Pons (tissue), 1 donor: ENCODE results near the gene TSLP.
A peak's percentile ranks its signal among the peaks of the same experiment; 100 is the strongest.

ENCODE experiments used
- DNase-seq: peaks from one replicate; pipeline ENCODE4 v3.0.0-alpha.2; 2016; ENCODE audit warnings: low spot score

The TSLP gene

DNA sequence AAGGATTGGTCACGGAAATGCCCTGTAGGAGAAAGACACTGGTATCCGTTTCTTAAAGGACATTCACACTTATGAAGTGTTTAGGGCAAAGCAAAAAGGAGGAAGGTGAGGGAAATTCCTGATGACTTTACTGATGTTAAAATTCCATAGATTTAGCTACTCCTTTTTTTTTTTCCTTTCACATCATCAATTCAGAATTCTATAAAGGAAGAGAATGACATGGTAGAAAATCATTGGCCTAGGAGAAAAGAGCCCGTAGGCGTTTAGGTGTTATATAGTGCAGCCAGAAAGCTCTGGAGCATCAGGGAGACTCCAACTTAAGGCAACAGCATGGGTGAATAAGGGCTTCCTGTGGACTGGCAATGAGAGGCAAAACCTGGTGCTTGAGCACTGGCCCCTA lies at the start of gene TSLP:
TSS of gene TSLP (plus strand) at position 301 of the 400 bp plus-strand sequence. CDS start 178 bp downstream, outside the sequence.
- no peak for DNase-seq

GRCh38 chr5:111022301-111022700 lies 49.2 kb upstream of the TSLP start:
- no peak for DNase-seq

- DNase-seq, result no peak
Measured at GRCh38 chr5:111028865-111029264, 42.6 kb upstream of the TSLP start.

- no peak for DNase-seq
Measured at GRCh38 chr5:111043712-111044506, 27.6 kb upstream of the TSLP start.

- no peak for DNase-seq
Measured at GRCh38 chr5:111058064-111058463, 13.4 kb upstream of the TSLP start.

DNA sequence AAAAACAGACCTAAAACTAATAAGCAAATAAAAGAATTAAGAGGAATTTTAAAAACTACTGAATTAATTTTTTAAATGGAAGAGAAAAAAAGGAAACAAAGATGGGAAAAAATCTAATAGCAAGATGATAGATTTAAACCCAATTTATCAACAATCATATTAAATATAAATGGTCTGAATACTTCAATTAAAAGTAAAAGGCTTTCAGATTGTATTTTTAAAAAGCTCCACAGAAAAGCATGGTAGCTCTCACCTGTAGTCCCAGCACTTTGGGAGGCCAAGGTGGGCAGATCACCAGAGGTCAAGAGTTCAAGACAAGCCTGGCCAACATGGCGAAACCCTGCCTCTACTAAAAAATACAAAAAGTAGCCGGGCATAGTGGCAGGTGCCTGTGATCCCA lies 11.3 kb upstream of the TSLP start:
- DNase-seq, result no peak

- DNase-seq, result no peak
Measured at GRCh38 chr5:111061618-111062017, 9.9 kb upstream of the TSLP start.

- DNase-seq, result no peak
Measured at GRCh38 chr5:111063709-111064322, 7.7 kb upstream of the TSLP start.

- DNase-seq, result no peak
Measured at GRCh38 chr5:111066261-111066938, 5.1 kb upstream of the TSLP start.

DNA sequence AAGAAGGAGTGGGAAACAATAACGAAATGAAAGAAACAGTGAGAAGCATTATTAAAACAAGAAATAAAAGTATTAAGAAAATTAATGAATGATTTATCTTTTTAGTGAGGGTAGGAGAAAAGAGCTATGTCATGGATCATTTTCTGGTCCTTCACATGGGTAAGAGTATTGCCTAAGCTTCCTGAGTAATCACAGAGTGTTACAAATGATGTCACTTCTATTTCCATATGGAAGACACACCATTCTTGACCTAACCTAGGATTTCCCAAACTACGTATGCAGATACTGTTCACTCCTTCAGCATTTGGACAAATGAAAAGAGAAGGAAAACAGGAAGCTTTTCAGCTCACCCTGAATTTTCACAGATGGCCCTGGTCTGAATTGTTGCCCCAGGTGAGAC lies 3.3 kb upstream of the TSLP start:
- DNase-seq, result no peak

GRCh38 chr5:111069839-111070238 lies 1.7 kb upstream of the TSLP start:
- DNase-seq, result no peak

DNA sequence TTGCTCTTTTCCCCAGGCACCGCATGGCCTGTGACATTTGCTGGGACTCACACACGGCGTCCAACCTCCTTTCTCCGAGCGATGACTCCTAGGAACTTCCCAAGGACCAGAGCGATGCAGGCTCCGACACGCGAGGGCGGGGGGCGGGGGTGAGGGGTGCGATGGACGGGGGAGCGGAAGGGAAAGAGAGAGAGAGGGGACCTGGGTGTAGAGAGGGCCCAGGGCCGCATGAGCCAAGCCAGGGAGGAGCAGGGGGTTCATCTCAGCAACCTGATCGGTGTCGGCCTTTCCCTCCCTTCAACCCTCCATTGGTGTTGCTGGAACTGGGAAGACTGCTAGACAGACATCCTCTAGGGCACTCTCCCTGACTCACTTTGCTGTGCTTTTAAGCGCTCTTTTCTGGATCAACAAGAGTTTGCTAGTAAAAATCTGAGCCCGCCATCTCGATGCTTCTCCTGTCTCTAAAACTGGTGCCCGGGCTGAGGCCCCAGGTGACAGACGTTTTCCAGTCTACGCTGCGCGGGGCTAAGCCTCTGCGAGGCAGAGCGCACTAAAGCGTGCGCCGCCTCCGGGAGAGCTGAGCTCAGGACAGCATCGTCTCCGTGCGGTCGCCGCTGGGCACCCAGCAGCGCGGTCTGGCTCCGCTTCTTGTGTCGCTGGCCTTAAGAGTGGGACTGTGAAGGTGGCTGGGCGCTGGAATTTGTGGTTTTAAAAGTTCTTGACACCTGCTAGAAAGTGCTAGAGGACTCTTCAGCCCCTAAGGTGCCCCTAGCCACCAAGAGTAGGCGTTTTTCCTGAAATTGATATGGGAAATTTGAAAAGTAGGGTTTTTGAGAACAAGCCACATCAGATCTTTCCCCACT lies 1.0 kb upstream of the TSLP start:
- DNase-seq, result no peak

DNA sequence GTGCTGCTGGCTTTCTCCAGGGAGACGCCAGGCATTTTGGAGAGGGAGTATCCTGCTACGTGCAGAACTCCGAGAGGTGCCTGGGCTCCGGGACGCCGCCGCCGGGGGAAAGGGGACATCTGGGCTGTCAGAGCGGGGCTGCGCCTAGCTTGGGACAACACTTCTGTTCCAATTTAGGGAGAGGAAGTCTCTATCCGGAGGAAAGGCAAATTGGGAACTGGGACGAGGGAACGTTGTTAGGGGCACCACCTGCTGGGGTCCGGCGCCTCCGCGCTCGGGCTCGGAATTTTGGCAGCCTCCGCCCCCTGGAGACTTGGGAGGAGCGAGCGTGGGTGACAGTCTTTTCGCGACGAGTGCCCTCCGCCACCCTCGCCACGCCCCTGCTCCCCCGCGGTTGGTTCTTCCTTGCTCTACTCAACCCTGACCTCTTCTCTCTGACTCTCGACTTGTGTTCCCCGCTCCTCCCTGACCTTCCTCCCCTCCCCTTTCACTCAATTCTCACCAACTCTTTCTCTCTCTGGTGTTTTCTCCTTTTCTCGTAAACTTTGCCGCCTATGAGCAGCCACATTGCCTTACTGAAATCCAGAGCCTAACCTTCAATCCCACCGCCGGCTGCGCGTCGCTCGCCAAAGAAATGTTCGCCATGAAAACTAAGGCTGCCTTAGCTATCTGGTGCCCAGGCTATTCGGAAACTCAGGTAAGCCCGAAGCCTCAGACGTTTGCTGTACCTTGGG lies 1.6 kb downstream of the TSLP start:
- no peak for DNase-seq

DNA sequence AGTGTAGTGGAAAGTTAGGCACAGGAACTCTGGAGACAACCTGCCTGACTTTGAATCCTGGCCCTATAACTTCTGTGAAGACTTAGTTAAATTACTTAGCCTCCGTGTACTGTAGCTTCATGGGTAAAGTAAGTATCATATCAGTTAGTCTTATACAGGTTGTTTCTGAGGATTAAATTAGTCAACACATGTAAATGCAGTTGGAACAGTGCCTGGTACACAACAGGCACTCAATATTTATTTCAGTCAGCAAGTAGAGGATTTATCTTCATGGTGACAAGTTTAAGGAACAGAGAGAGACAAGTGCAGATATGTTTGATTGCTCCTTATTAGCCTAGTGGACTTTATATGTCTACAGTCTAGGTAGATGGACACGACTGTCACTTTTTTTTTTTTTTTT lies 2.7 kb downstream of the TSLP start:
- no peak for DNase-seq

- no peak for DNase-seq
Measured at GRCh38 chr5:111075520-111075919, 4.0 kb downstream of the TSLP start.

DNA sequence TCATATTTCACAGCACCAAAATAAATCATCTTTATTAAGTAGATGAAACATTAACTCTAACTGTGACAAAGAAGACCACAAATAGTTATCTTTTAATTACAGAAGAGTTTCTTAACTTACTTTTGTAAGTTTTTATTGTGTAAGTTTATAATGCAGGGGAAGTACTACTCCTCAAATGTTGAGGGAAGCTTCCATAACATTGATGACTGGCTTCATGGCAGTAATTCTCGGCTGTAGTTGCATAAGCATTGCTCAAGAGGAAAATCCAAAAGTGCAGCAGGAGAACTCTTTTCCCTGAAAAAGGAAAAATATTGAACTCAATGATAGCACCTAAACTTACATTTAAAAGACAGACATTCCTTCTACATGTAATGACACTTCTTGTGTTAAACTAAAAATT lies 4.6 kb downstream of the TSLP start:
- DNase-seq, result no peak

DNA sequence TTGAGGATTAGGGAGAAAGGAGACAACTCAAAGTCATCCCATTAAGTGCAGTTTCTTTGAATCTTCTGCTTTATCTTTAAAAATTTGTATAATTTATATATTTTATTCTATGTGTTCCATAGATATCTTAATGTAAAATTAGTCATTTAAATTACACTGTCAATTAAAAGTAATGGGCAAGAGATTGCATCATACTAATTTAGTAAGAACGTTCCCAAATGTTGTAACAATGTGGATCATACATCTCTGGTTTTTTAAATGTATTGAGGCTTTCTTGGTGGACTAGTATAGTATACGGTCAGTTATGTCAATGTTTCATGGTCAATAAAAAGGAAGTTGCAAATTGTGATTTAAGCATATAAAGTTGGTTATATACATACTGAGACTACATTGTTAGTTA lies 6.2 kb downstream of the TSLP start:
- no peak for DNase-seq

GRCh38 chr5:111079846-111080245 lies 8.3 kb downstream of the TSLP start:
- DNase-seq, result no peak

GRCh38 chr5:111083323-111083722 lies 11.8 kb downstream of the TSLP start:
- no peak for DNase-seq

DNA sequence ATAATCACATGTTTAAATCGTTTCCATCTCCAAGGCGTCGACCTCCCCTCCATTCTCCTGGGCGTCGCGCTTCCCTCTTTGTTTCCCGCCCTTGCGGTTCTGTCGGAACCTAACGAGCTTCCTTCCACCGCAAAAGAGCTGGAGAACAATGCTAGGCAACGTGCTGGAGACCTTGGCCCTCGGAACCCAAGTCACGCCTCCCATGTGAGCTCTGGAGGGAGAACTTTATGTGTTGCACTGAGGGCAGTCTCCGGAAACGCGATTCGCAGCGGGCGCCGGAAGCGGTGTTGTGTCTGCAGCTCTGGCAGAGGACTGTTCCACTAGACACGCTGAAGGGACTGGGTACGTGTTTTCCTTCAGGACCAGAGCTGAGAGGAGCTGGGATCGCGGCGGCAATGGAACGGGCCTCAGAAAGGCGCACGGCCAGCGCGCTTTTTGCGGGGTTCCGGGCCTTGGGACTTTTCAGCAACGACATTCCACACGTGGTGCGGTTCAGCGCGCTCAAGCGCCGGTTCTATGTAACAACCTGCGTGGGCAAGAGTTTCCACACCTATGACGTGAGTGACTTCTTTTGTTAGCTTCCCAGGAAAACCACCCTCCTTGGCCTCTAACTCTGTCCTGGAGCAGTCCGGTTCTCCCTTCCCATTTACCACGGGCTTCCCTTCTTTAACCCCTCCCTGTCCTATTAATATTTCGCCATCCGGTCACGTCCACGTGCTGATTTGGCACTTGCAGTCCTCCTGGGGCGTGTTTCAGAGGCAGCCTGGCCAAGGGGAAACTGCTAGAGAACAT lies 20.7 kb downstream of the TSLP start, which contains the start of gene WDR36:
TSS of gene WDR36 (plus strand) at position 287 of the 792 bp plus-strand sequence. CDS start at position 396, 109 bp downstream.
- peak; percentile 87 for DNase-seq

- no peak for DNase-seq
Measured at GRCh38 chr5:111095982-111096381, 24.5 kb downstream of the TSLP start.
